AG09309 (cell line): Measurements from ENCODE around the gene PCDH19.

Source experiments
- DNase-seq: peaks from one replicate; pipeline ENCODE4 v3.0.0-alpha.2; 2010; ENCODE audit warnings: low read depth
- H3K4me3 ChIP-seq: 2 replicates; pipeline ENCODE4 v1.5.1; 2011; ENCODE audit warnings: mild to moderate bottlenecking, low read depth, low read length, moderate library complexity; ENCODE audit not compliant: control insufficient read depth
- CTCF ChIP-seq: IDR thresholded peaks from 2 replicates; pipeline ENCODE4 v1.5.1; 2011; ENCODE audit warnings: mild to moderate bottlenecking, low read depth, low read length, inconsistent platforms; ENCODE audit not compliant: insufficient read depth, control insufficient read depth; ENCODE audit errors: missing control alignments

PCDH19 gene

GRCh38 chrX:100410901-100411801 is 1.1 kb upstream of the PCDH19 start:
- DNase-seq: no peak
- no peak overlapping the region for H3K4me3 ChIP-seq
- TF ChIP-seq CTCF: no peak

- DNase-seq: no peak
- no peak overlapping the region for H3K4me3 ChIP-seq
- TF ChIP-seq CTCF: no peak
Measured at GRCh38 chrX:100408713-100409609, 1.1 kb downstream of the PCDH19 start.

- H3K4me3 ChIP-seq: no peak overlapping the region
- no peak for TF ChIP-seq CTCF
- no peak for DNase-seq
Measured at GRCh38 chrX:100407784-100408712, 2.0 kb downstream of the PCDH19 start.

- no peak overlapping the region for H3K4me3 ChIP-seq
- no peak for TF ChIP-seq CTCF
- no peak for DNase-seq
Measured at GRCh38 chrX:100407147-100407783, 2.8 kb downstream of the PCDH19 start.

GRCh38 chrX:100405424-100405823 is 4.6 kb downstream of the PCDH19 start:
- no peak for TF ChIP-seq CTCF
- H3K4me3 ChIP-seq: no peak overlapping the region
- DNase-seq: no peak
